HG03280 (cell line): ENCODE results near the gene RRAS2.
"Not testable (repeated sequence)": the region's sequence is repeated elsewhere in the genome, so short reads cannot be mapped to it uniquely, and the experiment has no call there.

Source experiments
- ATAC-seq: cut with Tn5 transposase; IDR thresholded peaks from one replicate; pipeline ENCODE4 v1.9.1; 2021; ENCODE audit warnings: mild to moderate bottlenecking, moderate library complexity; ENCODE audit not compliant: unreplicated experiment

RRAS2 gene

GRCh38 chr11:14308897-14309387 is 50.0 kb downstream of the RRAS2 start:
- ATAC-seq = peak; percentile 47

GRCh38 chr11:14308114-14308896 is 50.7 kb downstream of the RRAS2 start:
- peak; percentile 55 for ATAC-seq

GRCh38 chr11:14306481-14306880 is 52.5 kb downstream of the RRAS2 start:
- ATAC-seq = no peak

GRCh38 chr11:14305649-14306048 is 53.3 kb downstream of the RRAS2 start:
- ATAC-seq = no peak

- ATAC-seq = no peak
These were observed 54.4 kb downstream of the RRAS2 start for GRCh38 chr11:14304601-14305000.

GRCh38 chr11:14300661-14301304 is 58.2 kb downstream of the RRAS2 start:
- peak; percentile 75 for ATAC-seq

GRCh38 chr11:14299921-14300320 is 59.1 kb downstream of the RRAS2 start:
- ATAC-seq = no peak

GRCh38 chr11:14290422-14290821 is 68.6 kb downstream of the RRAS2 start:
- no peak for ATAC-seq

GRCh38 chr11:14288189-14288935 is 70.6 kb downstream of the RRAS2 start:
- no peak for ATAC-seq

GRCh38 chr11:14278869-14279268 is 80.1 kb downstream of the RRAS2 start:
- ATAC-seq = not testable (repeated sequence)

GRCh38 chr11:14275076-14275475 is 83.9 kb downstream of the RRAS2 start:
- no peak for ATAC-seq

- ATAC-seq = no peak
These were observed 85.1 kb downstream of the RRAS2 start for GRCh38 chr11:14273895-14274294.

- no peak for ATAC-seq
These were observed 88.1 kb downstream of the RRAS2 start for GRCh38 chr11:14270690-14271542.

GRCh38 chr11:14269692-14270573 is 89.0 kb downstream of the RRAS2 start:
- ATAC-seq = no peak

GRCh38 chr11:14267861-14268635 is 90.9 kb downstream of the RRAS2 start:
- no peak for ATAC-seq

- no peak for ATAC-seq
These were observed 92.4 kb downstream of the RRAS2 start for GRCh38 chr11:14266622-14267021.

- no peak for ATAC-seq
These were observed 94.0 kb downstream of the RRAS2 start for GRCh38 chr11:14264966-14265365.

- ATAC-seq = no peak
These were observed 96.6 kb downstream of the RRAS2 start for GRCh38 chr11:14262271-14262846.

GRCh38 chr11:14261066-14261465 is 97.9 kb downstream of the RRAS2 start:
- no peak for ATAC-seq
